ENCODE data around the gene HIVEP2. TPM values are rescaled to one million over a fixed set of nuclear protein-coding genes. Genes with fewer than 3 reads are reported as not detected.
A peak's percentile ranks its signal among the peaks of the same experiment; 100 is the strongest.

The HIVEP2 gene
- total and polyA plus RNA-seq, 3 donors from 2014 or later, result 4.7 to 10.8 (median 10.7) TPM

DNA sequence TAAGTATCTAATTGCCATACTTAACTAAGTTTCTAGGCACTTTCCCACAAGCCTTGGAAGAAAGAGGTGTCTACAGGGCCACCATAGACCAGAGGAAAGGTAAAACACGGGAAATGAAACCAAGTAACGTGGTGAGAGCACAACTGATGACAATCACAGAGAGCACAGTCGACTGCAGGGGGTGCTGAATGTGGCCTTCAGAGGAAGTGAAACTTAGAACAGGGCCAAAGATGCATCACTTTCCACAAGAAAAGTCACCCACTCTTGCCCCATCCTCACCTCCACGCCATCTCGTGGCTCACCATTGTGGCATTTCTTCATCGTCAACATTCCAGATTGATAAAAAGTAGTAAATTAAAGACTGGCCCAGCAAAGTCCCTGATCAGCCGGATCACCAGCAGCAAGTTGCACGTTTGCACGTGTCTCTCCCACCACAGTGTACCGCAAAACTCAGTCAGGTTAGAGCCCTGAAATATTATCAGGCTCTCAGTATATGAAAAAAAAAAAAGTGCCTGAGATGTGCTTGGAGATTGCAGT, 31.4 kb downstream of the HIVEP2 start:
- Histone ChIP-seq H3K4me1 (no peaks in the 10 kb centered on the region), H3K27ac (no peak overlapping the region)
- peak; percentile 18 for DNase-seq

DNA sequence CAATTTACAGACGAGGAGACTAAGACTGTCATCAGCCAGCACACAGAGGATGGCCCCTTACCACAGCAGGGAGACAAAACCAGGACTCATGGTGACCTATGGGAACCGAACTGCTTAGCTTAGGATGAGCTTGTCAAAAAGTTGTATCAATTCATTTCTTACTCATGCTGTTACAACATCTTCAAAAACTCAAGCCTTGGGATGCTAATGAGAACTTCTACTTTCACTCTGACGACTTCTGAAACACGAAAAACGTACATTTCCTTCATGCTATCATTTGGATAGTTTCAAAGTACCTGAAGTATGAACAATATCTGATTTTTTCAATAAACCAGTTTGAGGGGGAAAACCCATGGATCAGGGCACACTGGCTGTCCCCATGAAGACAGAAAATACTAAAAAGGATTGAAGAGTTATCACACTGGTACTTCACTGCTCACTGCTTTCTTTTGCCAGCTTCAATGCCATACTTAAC, 31.9 kb downstream of the HIVEP2 start:
- H3K27me3 ChIP-seq, result no peaks in the 10 kb centered on the region
- WGBS, 2 donors, result 79 to 85% methylated on average over 5 of the region's 5 CpGs
- DNase-seq, result no peak
- no peaks in the 10 kb centered on the region for H3K4me1 ChIP-seq
- H3K27ac ChIP-seq, result no peak overlapping the region
- no peak overlapping the region for H3K4me3 ChIP-seq
- intact Hi-C loops (cut with DNase I; ENCODE audit: low total_unique reads), result no loop called here
- H3K36me3 ChIP-seq (ENCODE audit: low read depth, missing control alignments), result no peaks in the 10 kb centered on the region
- H3K9me3 ChIP-seq, result no peaks in the 10 kb centered on the region
- TF ChIP-seq, protein P1, sequence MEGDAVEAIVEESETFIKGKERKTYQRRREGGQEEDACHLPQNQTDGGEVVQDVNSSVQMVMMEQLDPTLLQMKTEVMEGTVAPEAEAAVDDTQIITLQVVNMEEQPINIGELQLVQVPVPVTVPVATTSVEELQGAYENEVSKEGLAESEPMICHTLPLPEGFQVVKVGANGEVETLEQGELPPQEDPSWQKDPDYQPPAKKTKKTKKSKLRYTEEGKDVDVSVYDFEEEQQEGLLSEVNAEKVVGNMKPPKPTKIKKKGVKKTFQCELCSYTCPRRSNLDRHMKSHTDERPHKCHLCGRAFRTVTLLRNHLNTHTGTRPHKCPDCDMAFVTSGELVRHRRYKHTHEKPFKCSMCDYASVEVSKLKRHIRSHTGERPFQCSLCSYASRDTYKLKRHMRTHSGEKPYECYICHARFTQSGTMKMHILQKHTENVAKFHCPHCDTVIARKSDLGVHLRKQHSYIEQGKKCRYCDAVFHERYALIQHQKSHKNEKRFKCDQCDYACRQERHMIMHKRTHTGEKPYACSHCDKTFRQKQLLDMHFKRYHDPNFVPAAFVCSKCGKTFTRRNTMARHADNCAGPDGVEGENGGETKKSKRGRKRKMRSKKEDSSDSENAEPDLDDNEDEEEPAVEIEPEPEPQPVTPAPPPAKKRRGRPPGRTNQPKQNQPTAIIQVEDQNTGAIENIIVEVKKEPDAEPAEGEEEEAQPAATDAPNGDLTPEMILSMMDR (IDR thresholded peaks at IDR 0.05), result no peak
- TF ChIP-seq POLR2A (IDR thresholded peaks at IDR 0.05), result no peak

More for the DNA sequence above, 31.4 kb downstream of the HIVEP2 start:
- no peak for TF ChIP-seq POLR2A (IDR thresholded peaks at IDR 0.05)
- TF ChIP-seq, protein P1 (IDR thresholded peaks at IDR 0.05), result no peak
- H3K36me3 ChIP-seq (ENCODE audit: low read depth, missing control alignments), result no peaks in the 10 kb centered on the region
- H3K4me3 ChIP-seq, result no peak overlapping the region
- no peaks in the 10 kb centered on the region for H3K27me3 ChIP-seq
- 87 to 91% methylated on average over 10 of the region's 10 CpGs for WGBS, 2 donors
- intact Hi-C loops (cut with DNase I; ENCODE audit: low total_unique reads), result no loop called here
- H3K9me3 ChIP-seq, result no peaks in the 10 kb centered on the region

DNA sequence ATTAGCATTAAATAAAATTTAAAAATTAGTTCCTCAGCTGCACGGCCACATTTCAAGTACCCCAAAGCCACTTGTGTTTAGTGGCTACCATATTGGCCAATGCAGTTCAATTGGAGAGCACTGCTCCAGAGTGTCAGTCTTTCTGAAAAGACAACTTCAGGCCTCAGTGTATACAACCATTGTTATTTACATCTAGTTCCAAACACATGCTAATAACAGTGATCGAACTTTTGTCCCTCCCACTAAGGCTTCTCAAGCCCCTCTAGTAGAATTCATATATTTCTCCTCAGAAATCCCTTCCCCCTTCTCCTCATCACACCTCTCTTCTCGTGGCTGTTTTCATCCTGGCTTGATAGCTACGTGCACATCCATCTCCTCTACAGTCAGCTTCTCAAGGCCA, 32.9 kb downstream of the HIVEP2 start:
- 84 to 85% methylated on average over 4 of the region's 4 CpGs for WGBS, 2 donors
- no peaks in the 10 kb centered on the region for H3K36me3 ChIP-seq (ENCODE audit: low read depth, missing control alignments)
- H3K27ac ChIP-seq, result no peak overlapping the region
- no peaks in the 10 kb centered on the region for H3K9me3 ChIP-seq
- no peak overlapping the region for H3K4me3 ChIP-seq
- H3K27me3 ChIP-seq, result no peaks in the 10 kb centered on the region
- intact Hi-C loops (cut with DNase I; ENCODE audit: low total_unique reads), result no loop called here
- H3K4me1 ChIP-seq, result no peaks in the 10 kb centered on the region
- DNase-seq, result no peak
- TF ChIP-seq, protein P1 (IDR thresholded peaks at IDR 0.05), result no peak
- TF ChIP-seq POLR2A (IDR thresholded peaks at IDR 0.05), result no peak

DNA sequence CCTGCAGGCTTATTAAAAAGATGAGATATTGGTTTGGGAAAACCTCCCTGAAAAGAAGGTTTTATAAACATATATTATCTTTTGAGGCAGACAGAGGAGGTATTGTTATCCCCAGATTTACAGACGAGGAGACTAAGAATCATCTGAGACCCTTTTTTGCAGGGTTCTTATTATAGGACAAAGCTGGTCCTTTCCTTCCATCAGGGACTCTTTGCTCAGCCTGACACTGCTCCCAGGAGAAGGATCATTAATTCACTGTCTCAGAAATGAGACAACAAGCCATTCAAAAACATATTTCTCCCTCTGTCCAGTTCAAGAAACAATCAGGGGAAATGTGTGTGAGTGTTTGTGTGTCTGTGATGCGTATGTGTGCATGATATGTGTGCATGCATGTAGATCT, 33.5 kb downstream of the HIVEP2 start:
- DNase-seq, result no peak
- Histone ChIP-seq H3K36me3 (ENCODE audit: low read depth, missing control alignments) (no peaks in the 10 kb centered on the region), H3K4me1 (no peaks in the 10 kb centered on the region), H3K27me3 (no peaks in the 10 kb centered on the region), H3K27ac (no peak overlapping the region), H3K4me3 (no peak overlapping the region), H3K9me3 (no peaks in the 10 kb centered on the region)
- 73 to 78% methylated on average over 2 of the region's 2 CpGs for WGBS, 2 donors
- intact Hi-C loops (cut with DNase I; ENCODE audit: low total_unique reads), result no loop called here
- TF ChIP-seq, protein P1 (IDR thresholded peaks at IDR 0.05), result no peak
- TF ChIP-seq POLR2A (IDR thresholded peaks at IDR 0.05), result no peak

DNA sequence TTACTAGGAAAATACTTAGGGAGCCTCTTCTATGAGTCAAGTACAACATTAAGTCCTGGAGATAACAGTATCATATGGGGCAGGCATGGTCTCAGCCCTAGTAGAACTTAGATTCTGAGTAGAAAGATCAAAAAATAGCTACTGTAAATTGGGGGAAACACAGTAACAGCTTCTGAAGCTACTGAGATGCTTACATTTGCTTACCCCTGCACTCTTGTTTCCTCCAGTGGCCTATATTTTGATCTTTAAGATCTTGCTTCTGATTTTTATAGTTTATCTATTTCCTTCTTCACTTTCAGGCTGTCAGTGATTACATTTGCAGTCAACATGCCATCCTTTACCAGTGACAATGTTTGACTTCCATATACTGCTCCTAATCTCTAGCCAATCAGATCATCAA, 35.3 kb downstream of the HIVEP2 start:
- H3K27me3 ChIP-seq, result no peaks in the 10 kb centered on the region
- H3K27ac ChIP-seq, result no peak overlapping the region
- intact Hi-C loops (cut with DNase I; ENCODE audit: low total_unique reads), result no loop called here
- no peak overlapping the region for H3K4me3 ChIP-seq
- H3K4me1 ChIP-seq, result no peaks in the 10 kb centered on the region
- H3K36me3 ChIP-seq (ENCODE audit: low read depth, missing control alignments), result no peaks in the 10 kb centered on the region
- DNase-seq, result no peak
- no peaks in the 10 kb centered on the region for H3K9me3 ChIP-seq
- TF ChIP-seq, protein P1 (IDR thresholded peaks at IDR 0.05), result no peak
- TF ChIP-seq POLR2A (IDR thresholded peaks at IDR 0.05), result no peak
